KMS-11 (cell line): ENCODE data around the gene LTK.

Source experiments
- H2AFZ ChIP-seq: fragments of 200-600 bp; sonication (generic); 2 replicates; pipeline ENCODE4 v1.6.1; 2016; ENCODE audit warnings: antibody characterized with exemption, mixed run types, low read depth
- H3K27ac ChIP-seq: fragments of 200-600 bp; sonication (generic); 2 replicates; pipeline ENCODE4 v1.6.1; 2016; ENCODE audit warnings: mild to moderate bottlenecking, mixed run types
- H3K27me3 ChIP-seq: fragments of 200-600 bp; sonication (generic); 2 replicates; pipeline ENCODE4 v1.6.1; 2017; ENCODE audit warnings: mild to moderate bottlenecking, low read depth, mixed run types, moderate library complexity; ENCODE audit not compliant: insufficient read depth
- H3K36me3 ChIP-seq: fragments of 200-600 bp; sonication (generic); 2 replicates; pipeline ENCODE4 v1.6.1; 2017; ENCODE audit warnings: mild to moderate bottlenecking, mixed run types; ENCODE audit not compliant: insufficient read depth
- H3K4me1 ChIP-seq: fragments of 200-600 bp; sonication (generic); 2 replicates; pipeline ENCODE4 v1.6.1; 2016; ENCODE audit warnings: mild to moderate bottlenecking, low read depth, mixed run types; ENCODE audit not compliant: poor library complexity, severe bottlenecking
- H3K4me2 ChIP-seq: fragments of 200-600 bp; sonication (generic); 2 replicates; pipeline ENCODE4 v1.7.0; 2016; ENCODE audit warnings: mild to moderate bottlenecking, mixed run types
- H3K4me3 ChIP-seq: fragments of 200-600 bp; sonication (generic); IDR thresholded peaks from 2 replicates; pipeline ENCODE4 v1.6.1; 2017; ENCODE audit warnings: low read depth, low read length, mixed read lengths; ENCODE audit not compliant: insufficient read depth
- H3K79me2 ChIP-seq: fragments of 200-600 bp; sonication (generic); 2 replicates; pipeline ENCODE4 v1.6.1; 2016; ENCODE audit warnings: low read depth, mixed run types; ENCODE audit not compliant: insufficient read depth
- H3K9ac ChIP-seq: fragments of 200-600 bp; sonication (generic); 2 replicates; pipeline ENCODE4 v1.6.1; 2016; ENCODE audit warnings: mild to moderate bottlenecking, mixed run types
- H4K20me1 ChIP-seq: fragments of 200-600 bp; sonication (generic); 2 replicates; pipeline ENCODE4 v1.6.1; 2016; ENCODE audit warnings: mild to moderate bottlenecking, mixed run types; ENCODE audit not compliant: insufficient read depth
- TF ChIP-seq, protein P1 (sequence below): fragments of 200-600 bp; sonication (generic); conservative IDR thresholded peaks from 2 replicates; pipeline ENCODE4 v1.6.1; 2017; ENCODE audit warnings: low read depth, mild to moderate bottlenecking, antibody characterized with exemption, low read length, moderate library complexity, mixed read lengths

The LTK gene

GRCh38 chr15:41511331-41511898 is 2.2 kb downstream of the LTK start:
- Histone ChIP-seq H3K4me1 (peaks cover 9% of the 10 kb centered on the region), H3K4me2 (no peak overlapping the region), H3K36me3 (no peaks in the 10 kb centered on the region), H3K9ac (no peak overlapping the region), H3K27ac (no peak overlapping the region), H3K4me3 (no peak overlapping the region), H4K20me1 (no peaks in the 10 kb centered on the region), H2AFZ (no peak overlapping the region), H3K27me3 (no peaks in the 10 kb centered on the region), H3K79me2 (no peaks in the 10 kb centered on the region)
- TF ChIP-seq, protein P1, sequence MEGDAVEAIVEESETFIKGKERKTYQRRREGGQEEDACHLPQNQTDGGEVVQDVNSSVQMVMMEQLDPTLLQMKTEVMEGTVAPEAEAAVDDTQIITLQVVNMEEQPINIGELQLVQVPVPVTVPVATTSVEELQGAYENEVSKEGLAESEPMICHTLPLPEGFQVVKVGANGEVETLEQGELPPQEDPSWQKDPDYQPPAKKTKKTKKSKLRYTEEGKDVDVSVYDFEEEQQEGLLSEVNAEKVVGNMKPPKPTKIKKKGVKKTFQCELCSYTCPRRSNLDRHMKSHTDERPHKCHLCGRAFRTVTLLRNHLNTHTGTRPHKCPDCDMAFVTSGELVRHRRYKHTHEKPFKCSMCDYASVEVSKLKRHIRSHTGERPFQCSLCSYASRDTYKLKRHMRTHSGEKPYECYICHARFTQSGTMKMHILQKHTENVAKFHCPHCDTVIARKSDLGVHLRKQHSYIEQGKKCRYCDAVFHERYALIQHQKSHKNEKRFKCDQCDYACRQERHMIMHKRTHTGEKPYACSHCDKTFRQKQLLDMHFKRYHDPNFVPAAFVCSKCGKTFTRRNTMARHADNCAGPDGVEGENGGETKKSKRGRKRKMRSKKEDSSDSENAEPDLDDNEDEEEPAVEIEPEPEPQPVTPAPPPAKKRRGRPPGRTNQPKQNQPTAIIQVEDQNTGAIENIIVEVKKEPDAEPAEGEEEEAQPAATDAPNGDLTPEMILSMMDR: no peak

DNA sequence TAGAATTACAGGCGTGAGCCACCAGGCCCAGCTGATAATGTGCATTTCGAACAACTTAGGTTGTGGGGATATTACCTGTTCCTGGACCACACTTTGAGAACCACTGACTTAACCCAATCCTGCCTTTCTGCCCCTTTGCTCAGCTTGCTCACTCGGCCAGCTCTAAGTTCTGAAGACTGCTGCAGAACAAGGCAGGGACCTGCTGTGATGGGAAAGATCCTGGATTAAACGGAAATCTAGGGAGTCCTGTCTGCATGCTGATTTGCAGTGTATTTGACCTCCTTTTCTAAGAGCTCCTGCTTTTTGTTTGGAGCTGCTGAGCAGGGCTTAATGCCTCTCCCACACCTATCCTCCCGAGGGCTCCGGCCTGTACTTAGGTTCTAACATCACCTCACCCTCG is 2.9 kb downstream of the LTK start:
- Histone ChIP-seq H3K4me2 (no peak overlapping the region), H3K9ac (no peak overlapping the region), H4K20me1 (no peaks in the 10 kb centered on the region), H3K27ac (no peak overlapping the region), H3K79me2 (no peaks in the 10 kb centered on the region), H3K4me3 (no peak overlapping the region), H3K36me3 (no peaks in the 10 kb centered on the region), H3K27me3 (no peaks in the 10 kb centered on the region), H3K4me1 (peaks cover 9% of the 10 kb centered on the region), H2AFZ (no peak overlapping the region)
- TF ChIP-seq, protein P1: no peak

GRCh38 chr15:41507820-41508290 is 5.8 kb downstream of the LTK start:
- Histone ChIP-seq H3K79me2 (no peaks in the 10 kb centered on the region), H3K27ac (no peak overlapping the region), H3K9ac (no peak overlapping the region), H3K27me3 (no peaks in the 10 kb centered on the region), H2AFZ (no peak overlapping the region), H3K4me2 (no peak overlapping the region), H3K36me3 (no peaks in the 10 kb centered on the region), H3K4me1 (no peaks in the 10 kb centered on the region), H3K4me3 (no peak overlapping the region), H4K20me1 (no peaks in the 10 kb centered on the region)
- TF ChIP-seq, protein P1: no peak

- Histone ChIP-seq H3K4me2 (no peak overlapping the region), H3K4me1 (no peaks in the 10 kb centered on the region), H3K9ac (no peak overlapping the region), H3K4me3 (no peak overlapping the region), H2AFZ (no peak overlapping the region), H3K36me3 (no peaks in the 10 kb centered on the region), H4K20me1 (no peaks in the 10 kb centered on the region), H3K27me3 (no peaks in the 10 kb centered on the region), H3K27ac (no peak overlapping the region), H3K79me2 (no peaks in the 10 kb centered on the region)
- TF ChIP-seq, protein P1: no peak
These were observed 6.8 kb downstream of the LTK start for GRCh38 chr15:41506796-41507341.
